CD4-positive, alpha-beta T cell treated with Interleukin-6 for 4 hours (primary cell): ENCODE data around the gene SORCS2.

Experiments
- DNase-seq: peaks from one replicate; pipeline ENCODE4 v3.0.0-alpha.2; 2020; ENCODE audit warnings: mixed read lengths

The SORCS2 gene

GRCh38 chr4:7384003-7384928 lies 191.9 kb downstream of the SORCS2 start:
- DNase-seq: no peak

GRCh38 chr4:7384929-7385890 lies 192.9 kb downstream of the SORCS2 start:
- DNase-seq: no peak

- DNase-seq: no peak
These were observed 195.6 kb downstream of the SORCS2 start for GRCh38 chr4:7387925-7388324.

- no peak for DNase-seq
These were observed 196.3 kb downstream of the SORCS2 start for GRCh38 chr4:7388627-7389026.

- DNase-seq: no peak
These were observed 196.9 kb downstream of the SORCS2 start for GRCh38 chr4:7389101-7389701.

GRCh38 chr4:7389719-7390118 lies 197.4 kb downstream of the SORCS2 start:
- no peak for DNase-seq

- DNase-seq: no peak
These were observed 198.0 kb downstream of the SORCS2 start for GRCh38 chr4:7390336-7390735.

- no peak for DNase-seq
These were observed 198.7 kb downstream of the SORCS2 start for GRCh38 chr4:7390906-7391636.

- no peak for DNase-seq
These were observed 199.5 kb downstream of the SORCS2 start for GRCh38 chr4:7391637-7392437.

GRCh38 chr4:7392438-7393421 lies 200.4 kb downstream of the SORCS2 start:
- DNase-seq: no peak

GRCh38 chr4:7393601-7394575 lies 201.6 kb downstream of the SORCS2 start:
- no peak for DNase-seq

GRCh38 chr4:7394681-7395451 lies 202.5 kb downstream of the SORCS2 start:
- DNase-seq: no peak

GRCh38 chr4:7395645-7396044 lies 203.3 kb downstream of the SORCS2 start:
- DNase-seq: no peak

GRCh38 chr4:7396186-7396910 lies 204.0 kb downstream of the SORCS2 start:
- DNase-seq: no peak

GRCh38 chr4:7397206-7398103 lies 205.1 kb downstream of the SORCS2 start:
- no peak for DNase-seq

GRCh38 chr4:7398104-7398423 lies 205.7 kb downstream of the SORCS2 start:
- DNase-seq: no peak
